ENCODE measurements around the gene NLRP3.
"Not testable (repeated sequence)": the region's sequence is repeated elsewhere in the genome, so short reads cannot be mapped to it uniquely, and the experiment has no call there.

The NLRP3 gene

GRCh38 chr1:247456914-247457639 lies 41.1 kb downstream of the NLRP3 start:
- Mint-ChIP-seq H3K27ac (peak overlapping the region; percentile 79), H3K27me3 (peaks cover 26% of the 10 kb centered on the region), H3K4me1 (ENCODE audit: low read depth) (peaks cover 15% of the 10 kb centered on the region), H3K9me3 (no peaks in the 10 kb centered on the region), H3K4me3 (no peak overlapping the region), H3K36me3 (ENCODE audit: low read depth) (no peaks in the 10 kb centered on the region)
- DNase-seq = no peak

GRCh38 chr1:247459507-247459906 lies 43.5 kb downstream of the NLRP3 start:
- H3K36me3 Mint-ChIP-seq (ENCODE audit: low read depth) = no peaks in the 10 kb centered on the region
- peaks cover 26% of the 10 kb centered on the region for H3K27me3 Mint-ChIP-seq
- H3K4me3 Mint-ChIP-seq = no peak overlapping the region
- H3K27ac Mint-ChIP-seq = no peak overlapping the region
- DNase-seq = no peak
- H3K4me1 Mint-ChIP-seq (ENCODE audit: low read depth) = peaks cover 15% of the 10 kb centered on the region
- H3K9me3 Mint-ChIP-seq = no peaks in the 10 kb centered on the region

GRCh38 chr1:247465796-247466195 lies 49.8 kb downstream of the NLRP3 start:
- H3K9me3 Mint-ChIP-seq = no peaks in the 10 kb centered on the region
- no peak for DNase-seq
- no peak overlapping the region for H3K4me3 Mint-ChIP-seq
- no peaks in the 10 kb centered on the region for H3K36me3 Mint-ChIP-seq (ENCODE audit: low read depth)
- peaks cover 6% of the 10 kb centered on the region for H3K4me1 Mint-ChIP-seq (ENCODE audit: low read depth)
- H3K27me3 Mint-ChIP-seq = peaks cover 9% of the 10 kb centered on the region
- no peak overlapping the region for H3K27ac Mint-ChIP-seq

- Mint-ChIP-seq H3K9me3 (no peaks in the 10 kb centered on the region), H3K36me3 (ENCODE audit: low read depth) (no peaks in the 10 kb centered on the region), H3K4me1 (ENCODE audit: low read depth) (peaks cover 6% of the 10 kb centered on the region), H3K27me3 (peaks cover 4% of the 10 kb centered on the region), H3K27ac (peak overlapping the region; percentile 9), H3K4me3 (no peak overlapping the region)
- no peak for DNase-seq
These were observed 51.2 kb downstream of the NLRP3 start for GRCh38 chr1:247467129-247467528.

GRCh38 chr1:247468481-247469140 lies 52.6 kb downstream of the NLRP3 start:
- no peak overlapping the region for H3K4me3 Mint-ChIP-seq
- peaks cover 6% of the 10 kb centered on the region for H3K4me1 Mint-ChIP-seq (ENCODE audit: low read depth)
- H3K27ac Mint-ChIP-seq = no peak overlapping the region
- H3K27me3 Mint-ChIP-seq = peaks cover 4% of the 10 kb centered on the region
- H3K9me3 Mint-ChIP-seq = no peaks in the 10 kb centered on the region
- DNase-seq = no peak
- no peaks in the 10 kb centered on the region for H3K36me3 Mint-ChIP-seq (ENCODE audit: low read depth)

- no peak overlapping the region for H3K4me3 Mint-ChIP-seq
- no peaks in the 10 kb centered on the region for H3K36me3 Mint-ChIP-seq (ENCODE audit: low read depth)
- no peak for DNase-seq
- H3K4me1 Mint-ChIP-seq (ENCODE audit: low read depth) = peaks cover 6% of the 10 kb centered on the region
- peaks cover 4% of the 10 kb centered on the region for H3K27me3 Mint-ChIP-seq
- no peaks in the 10 kb centered on the region for H3K9me3 Mint-ChIP-seq
- no peak overlapping the region for H3K27ac Mint-ChIP-seq
These were observed 53.2 kb downstream of the NLRP3 start for GRCh38 chr1:247469141-247469535.

- H3K27me3 Mint-ChIP-seq; H3K4me3 Mint-ChIP-seq; H3K4me1 Mint-ChIP-seq (ENCODE audit: low read depth); H3K36me3 Mint-ChIP-seq (ENCODE audit: low read depth); DNase-seq; H3K27ac Mint-ChIP-seq; H3K9me3 Mint-ChIP-seq: not testable (repeated sequence)
These were observed 55.0 kb downstream of the NLRP3 start for GRCh38 chr1:247470942-247471429.

- Mint-ChIP-seq H3K36me3 (ENCODE audit: low read depth) (no peaks in the 10 kb centered on the region), H3K9me3 (no peaks in the 10 kb centered on the region), H3K27me3 (no peaks in the 10 kb centered on the region), H3K4me3 (no peak overlapping the region), H3K4me1 (ENCODE audit: low read depth) (peaks cover 6% of the 10 kb centered on the region), H3K27ac (no peak overlapping the region)
- no peak for DNase-seq
These were observed 55.6 kb downstream of the NLRP3 start for GRCh38 chr1:247471445-247472016.

- no peaks in the 10 kb centered on the region for H3K27me3 Mint-ChIP-seq
- H3K4me1 Mint-ChIP-seq (ENCODE audit: low read depth) = peaks cover 3% of the 10 kb centered on the region
- no peak overlapping the region for H3K27ac Mint-ChIP-seq
- H3K36me3 Mint-ChIP-seq (ENCODE audit: low read depth) = no peaks in the 10 kb centered on the region
- H3K9me3 Mint-ChIP-seq = no peaks in the 10 kb centered on the region
- DNase-seq = no peak
- H3K4me3 Mint-ChIP-seq = no peak overlapping the region
These were observed 56.1 kb downstream of the NLRP3 start for GRCh38 chr1:247472035-247472434.

- Mint-ChIP-seq H3K4me3 (no peak overlapping the region), H3K9me3 (no peaks in the 10 kb centered on the region), H3K4me1 (ENCODE audit: low read depth) (no peaks in the 10 kb centered on the region), H3K27ac (no peak overlapping the region), H3K36me3 (ENCODE audit: low read depth) (no peaks in the 10 kb centered on the region), H3K27me3 (no peaks in the 10 kb centered on the region)
- no peak for DNase-seq
These were observed 58.4 kb downstream of the NLRP3 start for GRCh38 chr1:247474367-247474766.

GRCh38 chr1:247475793-247476192 lies 59.8 kb downstream of the NLRP3 start:
- no peaks in the 10 kb centered on the region for H3K4me1 Mint-ChIP-seq (ENCODE audit: low read depth)
- DNase-seq = no peak
- no peaks in the 10 kb centered on the region for H3K9me3 Mint-ChIP-seq
- no peak overlapping the region for H3K4me3 Mint-ChIP-seq
- no peaks in the 10 kb centered on the region for H3K36me3 Mint-ChIP-seq (ENCODE audit: low read depth)
- H3K27me3 Mint-ChIP-seq = no peaks in the 10 kb centered on the region
- no peak overlapping the region for H3K27ac Mint-ChIP-seq

GRCh38 chr1:247476328-247477058 lies 60.5 kb downstream of the NLRP3 start:
- H3K27ac Mint-ChIP-seq; H3K27me3 Mint-ChIP-seq; H3K4me3 Mint-ChIP-seq; DNase-seq; H3K4me1 Mint-ChIP-seq (ENCODE audit: low read depth); H3K36me3 Mint-ChIP-seq (ENCODE audit: low read depth); H3K9me3 Mint-ChIP-seq: not testable (repeated sequence)

- H3K4me3 Mint-ChIP-seq = no peak overlapping the region
- H3K9me3 Mint-ChIP-seq = no peaks in the 10 kb centered on the region
- no peaks in the 10 kb centered on the region for H3K4me1 Mint-ChIP-seq (ENCODE audit: low read depth)
- H3K27ac Mint-ChIP-seq = no peak overlapping the region
- no peaks in the 10 kb centered on the region for H3K27me3 Mint-ChIP-seq
- DNase-seq = no peak
- no peaks in the 10 kb centered on the region for H3K36me3 Mint-ChIP-seq (ENCODE audit: low read depth)
These were observed 66.8 kb downstream of the NLRP3 start for GRCh38 chr1:247482747-247483146.

- Mint-ChIP-seq H3K4me1 (ENCODE audit: low read depth) (no peaks in the 10 kb centered on the region), H3K27ac (no peak overlapping the region), H3K4me3 (no peak overlapping the region), H3K36me3 (ENCODE audit: low read depth) (no peaks in the 10 kb centered on the region), H3K9me3 (no peaks in the 10 kb centered on the region), H3K27me3 (peaks cover 7% of the 10 kb centered on the region)
- DNase-seq = peak; percentile 38
These were observed 71.1 kb downstream of the NLRP3 start for GRCh38 chr1:247487057-247487456.

All from activated T-cell treated with anti-CD3 and anti-CD28 coated beads, Interleukin-2, amount 50 U/mL, for 24 hours (primary cell).